ENCODE measurements around the gene RNF128.

RNF128 gene

GRCh38 chrX:106726485-106727437 is at the start of gene RNF128:
RNF128 (plus strand) TSS chrX:106726701; CDS start chrX:106726914, 213 bp downstream.
- DNase-seq: no peak

GRCh38 chrX:106680716-106681115 is 45.8 kb upstream of the RNF128 start:
- DNase-seq: no peak

GRCh38 chrX:106684207-106684606 is 42.3 kb upstream of the RNF128 start:
- DNase-seq: no peak

GRCh38 chrX:106692425-106693065 is 34.0 kb upstream of the RNF128 start:
- DNase-seq: no peak

- DNase-seq: no peak
Observed at GRCh38 chrX:106696502-106696901, 30.0 kb upstream of the RNF128 start.

- DNase-seq: no peak
Observed at GRCh38 chrX:106698693-106699092, 27.8 kb upstream of the RNF128 start.

GRCh38 chrX:106702636-106703035 is 23.9 kb upstream of the RNF128 start:
- DNase-seq: no peak

- no peak for DNase-seq
Observed at GRCh38 chrX:106706466-106706865, 20.0 kb upstream of the RNF128 start.

GRCh38 chrX:106707771-106708454 is 18.6 kb upstream of the RNF128 start:
- DNase-seq: no peak

- no peak for DNase-seq
Observed at GRCh38 chrX:106710771-106711170, 15.7 kb upstream of the RNF128 start.

- no peak for DNase-seq
Observed at GRCh38 chrX:106711375-106711774, 15.1 kb upstream of the RNF128 start.

- DNase-seq: no peak
Observed at GRCh38 chrX:106716004-106716403, 10.5 kb upstream of the RNF128 start.

GRCh38 chrX:106716463-106716862 is 10.0 kb upstream of the RNF128 start:
- no peak for DNase-seq

- no peak for DNase-seq
Observed at GRCh38 chrX:106718709-106719108, 7.8 kb upstream of the RNF128 start.

GRCh38 chrX:106725931-106726330 is 570 bp upstream of the RNF128 start:
- no peak for DNase-seq

- DNase-seq: no peak
Observed at GRCh38 chrX:106728337-106728736, 1.8 kb downstream of the RNF128 start.

- no peak for DNase-seq
Observed at GRCh38 chrX:106730401-106730800, 3.9 kb downstream of the RNF128 start.

GRCh38 chrX:106731590-106731989 is 5.1 kb downstream of the RNF128 start:
- no peak for DNase-seq

GRCh38 chrX:106734827-106735226 is 8.3 kb downstream of the RNF128 start:
- no peak for DNase-seq

GRCh38 chrX:106740193-106740780 is 13.8 kb downstream of the RNF128 start:
- DNase-seq: no peak

GRCh38 chrX:106742193-106742592 is 15.7 kb downstream of the RNF128 start:
- no peak for DNase-seq

GRCh38 chrX:106742805-106743204 is 16.3 kb downstream of the RNF128 start:
- DNase-seq: no peak

- no peak for DNase-seq
Observed at GRCh38 chrX:106748377-106748776, 21.9 kb downstream of the RNF128 start.

Data from activated CD4-positive, alpha-beta T cell treated with anti-CD3 and anti-CD28 coated beads for 1 hour (primary cell).